HCT116 (cell line): ENCODE results near the gene FASLG. TPM values are rescaled to one million over a fixed set of nuclear protein-coding genes. Genes with fewer than 3 reads are reported as not detected.

Experiments used
- ATAC-seq: fragments of 200-7000 bp; cut with Tn5 transposase; 2 replicates; pipeline ENCODE4 v1.9.1; 2020; ENCODE audit warnings: mild to moderate bottlenecking, moderate library complexity
- BruUV-seq: library from RNA; stranded (reverse); fragments of 400-500 nt; replicated peaks from 2 replicates; lab custom pipeline; 2021; lab: Mats Ljungman, UMichigan
- CTCF ChIA-PET: fragments of 300-600 bp; sonication (Branson Sonifier 250); formaldehyde crosslinking; loops from one replicate; lab custom pipeline; 2021; ENCODE audit warnings: antibody characterized with exemption; lab: Charles Lee
- POLR2A ChIA-PET: fragments of 300-600, 350-600 bp; sonication (Branson Sonifier 250); formaldehyde crosslinking; loops from one replicate; lab custom pipeline; 2021; ENCODE audit warnings: antibody characterized with exemption; lab: Charles Lee
- RAD21 ChIA-PET, 2 experiments: fragments of 300-600 bp; sonication (Branson Sonifier 250); formaldehyde crosslinking; loops; one replicate each; lab custom pipeline; 2023; ENCODE audit warnings: low total read pairs in 2 of 2; ENCODE audit not compliant: uncharacterized antibody in 2 of 2, unreplicated experiment in 2 of 2, low non-redundant PET in 1 of 2; lab: Charles Lee
- DNase-seq: peaks from one replicate; pipeline ENCODE4 v3.0.0-alpha.2; 2010; ENCODE audit warnings: low read depth, low spot score
- H2AFZ ChIP-seq: fragments of 200-600 bp; shearing (Covaris generic), sonication (generic); 2 replicates; pipeline ENCODE4 v1.6.1; 2017; ENCODE audit warnings: low read depth, mixed run types, mixed read lengths, antibody characterized with exemption, low read length; ENCODE audit not compliant: poor library complexity, severe bottlenecking
- H3K27ac ChIP-seq: 2 replicates; pipeline ENCODE4 v1.5.1; 2012; ENCODE audit warnings: low read depth, low read length
- H3K27me3 ChIP-seq: fragments of 200-600 bp; sonication (generic); 2 replicates; pipeline ENCODE4 v1.6.1; 2016; ENCODE audit warnings: mixed run types, low read length, mixed read lengths; ENCODE audit not compliant: insufficient read depth
- H3K36me3 ChIP-seq, 2 experiments: fragments of 200-500 bp in 1 of 2; fragments of 200-600 bp in 1 of 2; sonication (Bioruptor generic) in 1 of 2; sonication (generic) in 1 of 2; 2 replicates each; pipeline versions ENCODE4 v1.5.1 to v1.6.1; 2014 to 2016; ENCODE audit warnings: low read length in 2 of 2, inconsistent platforms in 1 of 2, mixed read lengths in 1 of 2, mixed run types in 1 of 2; ENCODE audit not compliant: insufficient read depth in 2 of 2, control insufficient read depth in 1 of 2
- H3K4me1 ChIP-seq, 2 experiments: fragments of 200-600 bp in 1 of 2; sonication (generic) in 1 of 2; 2 replicates each; pipeline versions ENCODE4 v1.5.1 to v1.6.1; 2012 to 2017; ENCODE audit warnings: low read length in 2 of 2, inconsistent platforms in 1 of 2, mild to moderate bottlenecking in 1 of 2, mixed read lengths in 1 of 2, mixed run types in 1 of 2, moderate library complexity in 1 of 2; ENCODE audit not compliant: insufficient read depth in 2 of 2, control insufficient read depth in 1 of 2
- H3K4me2 ChIP-seq: fragments of 200-600 bp; sonication (generic); 2 replicates; pipeline ENCODE4 v1.6.1; 2017; ENCODE audit warnings: mixed run types, low read length, mixed read lengths
- H3K4me3 ChIP-seq, 2 experiments: fragments of 200-600 bp in 1 of 2; sonication (generic) in 1 of 2; replicated peaks in 1 of 2; 2 replicates each; pipeline ENCODE4 v1.5.1; 2011 to 2016; ENCODE audit warnings: low read length in 2 of 2, control low read depth in 1 of 2, low read depth in 1 of 2, mild to moderate bottlenecking in 1 of 2, mixed read lengths in 1 of 2, mixed run types in 1 of 2
- H3K79me2 ChIP-seq: fragments of 200-600 bp; sonication (generic); 2 replicates; pipeline ENCODE4 v1.6.1; 2017; ENCODE audit warnings: mild to moderate bottlenecking, mixed run types, low read length, moderate library complexity, mixed read lengths; ENCODE audit not compliant: insufficient read depth
- H3K9ac ChIP-seq: fragments of 200-600 bp; sonication (generic); 2 replicates; pipeline ENCODE4 v1.6.1; 2016; ENCODE audit warnings: low read length, mixed read lengths
- H3K9me2 ChIP-seq: fragments of 200-600 bp; sonication (generic), shearing (Covaris generic); 2 replicates; pipeline ENCODE4 v1.6.1; 2017; ENCODE audit warnings: mixed run types, mild to moderate bottlenecking, moderate library complexity; ENCODE audit not compliant: insufficient read depth
- H3K9me3 ChIP-seq, 2 experiments: fragments of 200-500 bp in 1 of 2; fragments of 200-600 bp in 1 of 2; sonication (Bioruptor generic) in 1 of 2; sonication (generic) in 1 of 2; 2 replicates each; pipeline ENCODE4 v1.6.1; 2014 to 2017; ENCODE audit warnings: low read length in 2 of 2, mixed read lengths in 2 of 2, inconsistent platforms in 1 of 2, low read depth in 1 of 2, mild to moderate bottlenecking in 1 of 2, mixed run types in 1 of 2, moderate library complexity in 1 of 2; ENCODE audit not compliant: control insufficient read depth in 1 of 2, insufficient read depth in 1 of 2
- H4K20me1 ChIP-seq: fragments of 200-600 bp; sonication (generic), shearing (Covaris generic); 2 replicates; pipeline ENCODE4 v1.6.1; 2017; ENCODE audit warnings: mixed run types, mild to moderate bottlenecking, moderate library complexity; ENCODE audit not compliant: insufficient read depth
- ATF3 ChIP-seq: IDR thresholded peaks from 2 replicates; pipeline ENCODE4 v1.6.1; 2012
- CTCF ChIP-seq, 3 experiments: fragments of 200-600 bp in 1 of 3; sonication (generic) in 1 of 3; IDR thresholded peaks in 2 of 3; conservative IDR thresholded peaks in 1 of 3; 2 replicates each; pipeline ENCODE4 v1.5.1; 2012 to 2017; ENCODE audit warnings: low read depth in 2 of 3, low read length in 2 of 3, antibody characterized with exemption in 1 of 3, borderline replicate concordance in 1 of 3, control low read depth in 1 of 3, mild to moderate bottlenecking in 1 of 3, mixed read lengths in 1 of 3, mixed run types in 1 of 3, moderate library complexity in 1 of 3; ENCODE audit not compliant: insufficient read depth in 1 of 3
- ELF1 ChIP-seq: IDR thresholded peaks from 2 replicates; pipeline ENCODE4 v1.6.1; 2012; ENCODE audit warnings: low read depth, borderline replicate concordance
- EZH2 ChIP-seq: fragments of 200-600 bp; sonication (generic); IDR thresholded peaks from 2 replicates; pipeline ENCODE4 v1.6.1; 2017; ENCODE audit warnings: antibody characterized with exemption, mixed run types
- FOSL1 ChIP-seq: IDR thresholded peaks from 2 replicates; pipeline ENCODE4 v1.6.1; 2012; ENCODE audit warnings: low read depth
- JUND ChIP-seq: IDR thresholded peaks from 2 replicates; pipeline ENCODE4 v1.6.1; 2012
- MAX ChIP-seq: IDR thresholded peaks from 2 replicates; pipeline ENCODE4 v1.6.1; 2012
- POLR2AphosphoS5 ChIP-seq: IDR thresholded peaks from 2 replicates; pipeline ENCODE4 v1.6.1; 2011; ENCODE audit warnings: mild to moderate bottlenecking, low read depth, low read length, moderate library complexity
- REST ChIP-seq: IDR thresholded peaks from 2 replicates; pipeline ENCODE4 v1.6.1; 2012; ENCODE audit warnings: low read depth
- TCF7L2 ChIP-seq: IDR thresholded peaks from 2 replicates; pipeline ENCODE4 v1.7.0; 2011; ENCODE audit warnings: borderline replicate concordance, inconsistent platforms; ENCODE audit not compliant: insufficient read depth, insufficient read length; ENCODE audit errors: extremely low read depth
- ZBTB33 ChIP-seq: IDR thresholded peaks from 2 replicates; pipeline ENCODE4 v1.6.1; 2011; ENCODE audit warnings: mild to moderate bottlenecking, low read length, moderate library complexity; ENCODE audit not compliant: insufficient replicate concordance; ENCODE audit errors: extremely low read depth
- ZNF274 ChIP-seq: fragments of 200-500 bp; sonication (Bioruptor generic); IDR thresholded peaks from 2 replicates; pipeline ENCODE4 v1.6.1; 2014; ENCODE audit warnings: mild to moderate bottlenecking, low read depth, low read length, inconsistent platforms
- intact Hi-C: fragments of 100-400 bp; cut with micrococcal nuclease; formaldehyde crosslinking; loops from 2 replicates; pipeline ENCODE4 v1.10.0; 2022
- total RNA-seq: library from RNA; stranded (reverse); gene quantifications from one replicate; pipeline ENCODE4 v1.2.1, GENCODE V29; 2021; ENCODE audit not compliant: unreplicated experiment

The FASLG gene
- total RNA-seq, 1 experiment from 2014 or later, result not detected

- Histone ChIP-seq H3K27ac (no peak overlapping the region), H3K4me1 (peaks cover 9 to 16% of the 10 kb centered on the region in 2 experiments), H3K4me3 (no peak overlapping the region), H3K79me2 (no peaks in the 10 kb centered on the region), H3K4me2 (no peak overlapping the region), H2AFZ (no peak overlapping the region), H4K20me1 (no peaks in the 10 kb centered on the region), H3K9ac (no peak overlapping the region), H3K9me2 (no peaks in the 10 kb centered on the region), H3K36me3 (no peaks in the 10 kb centered on the region), H3K27me3 (no peaks in the 10 kb centered on the region), H3K9me3 (no peaks in the 10 kb centered on the region)
- ChIA-PET CTCF (no interaction called here), POLR2A (no interaction called here), RAD21 (no interaction called here)
- BruUV-seq, result no TSS peak
- DNase-seq (no peak), ATAC-seq (no peak)
- intact Hi-C loops, result no loop called here
- TF ChIP-seq POLR2AphosphoS5 (no peak), EZH2 (no peak), CTCF (IDR thresholded peaks at IDR 0.05 in 2 of 3, conservative IDR thresholded peaks at IDR 0.05 in 1 of 3; ENCODE audit: borderline replicate concordance in 1 of 3, insufficient read depth in 1 of 3, low read depth in 2 of 3, low read length in 2 of 3) (no peak), FOSL1 (no peak), ATF3 (no peak)
These were observed 12.2 kb upstream of the FASLG start for GRCh38 chr1:172646653-172647052.

- Histone ChIP-seq H3K27ac (no peak overlapping the region), H3K9me2 (no peaks in the 10 kb centered on the region), H3K9ac (no peak overlapping the region), H3K79me2 (no peaks in the 10 kb centered on the region), H3K4me1 (peaks cover 9 to 16% of the 10 kb centered on the region in 2 experiments), H3K36me3 (no peaks in the 10 kb centered on the region), H3K4me2 (no peak overlapping the region), H3K27me3 (no peaks in the 10 kb centered on the region), H3K4me3 (no peak overlapping the region), H2AFZ (no peak overlapping the region), H3K9me3 (no peaks in the 10 kb centered on the region), H4K20me1 (no peaks in the 10 kb centered on the region)
- RAD21 ChIA-PET, result no interaction called here
- POLR2A ChIA-PET, result no interaction called here
- intact Hi-C loops, result no loop called here
- CTCF ChIA-PET, result no interaction called here
- DNase-seq (no peak), ATAC-seq (no peak)
- BruUV-seq, result no TSS peak
- TF ChIP-seq ZBTB33 (no peak), ZNF274 (no peak), MAX (no peak), JUND (no peak), TCF7L2 (no peak), ELF1 (no peak), FOSL1 (no peak), REST (no peak)
These were observed 11.8 kb upstream of the FASLG start for GRCh38 chr1:172647110-172647564.
